GM18526 (cell line): ENCODE results near the gene ALK.

ENCODE experiments used
- POLR2A ChIP-seq: IDR thresholded peaks from 3 replicates; pipeline ENCODE4 v1.6.1; 2011; ENCODE audit not compliant: insufficient read length; ENCODE audit errors: extremely low read depth

Gene ALK

DNA sequence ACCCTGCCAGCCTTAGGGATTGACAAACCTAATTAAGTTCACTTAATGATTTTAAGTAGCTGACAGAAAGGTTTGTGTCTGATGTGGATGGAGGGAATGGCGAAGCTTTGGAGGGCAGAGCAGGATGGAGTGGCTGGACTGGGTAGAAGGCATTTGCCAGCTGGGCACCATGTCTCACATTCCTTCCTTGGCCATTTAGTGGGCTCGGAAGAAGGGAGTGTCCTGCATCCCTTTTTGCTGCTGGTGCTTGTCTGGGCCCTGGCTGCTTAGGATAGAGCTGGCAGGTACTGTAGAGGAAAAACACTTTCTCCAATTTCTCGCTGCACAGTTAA is 639.5 kb downstream of the ALK start:
- TF ChIP-seq POLR2A: no peak

DNA sequence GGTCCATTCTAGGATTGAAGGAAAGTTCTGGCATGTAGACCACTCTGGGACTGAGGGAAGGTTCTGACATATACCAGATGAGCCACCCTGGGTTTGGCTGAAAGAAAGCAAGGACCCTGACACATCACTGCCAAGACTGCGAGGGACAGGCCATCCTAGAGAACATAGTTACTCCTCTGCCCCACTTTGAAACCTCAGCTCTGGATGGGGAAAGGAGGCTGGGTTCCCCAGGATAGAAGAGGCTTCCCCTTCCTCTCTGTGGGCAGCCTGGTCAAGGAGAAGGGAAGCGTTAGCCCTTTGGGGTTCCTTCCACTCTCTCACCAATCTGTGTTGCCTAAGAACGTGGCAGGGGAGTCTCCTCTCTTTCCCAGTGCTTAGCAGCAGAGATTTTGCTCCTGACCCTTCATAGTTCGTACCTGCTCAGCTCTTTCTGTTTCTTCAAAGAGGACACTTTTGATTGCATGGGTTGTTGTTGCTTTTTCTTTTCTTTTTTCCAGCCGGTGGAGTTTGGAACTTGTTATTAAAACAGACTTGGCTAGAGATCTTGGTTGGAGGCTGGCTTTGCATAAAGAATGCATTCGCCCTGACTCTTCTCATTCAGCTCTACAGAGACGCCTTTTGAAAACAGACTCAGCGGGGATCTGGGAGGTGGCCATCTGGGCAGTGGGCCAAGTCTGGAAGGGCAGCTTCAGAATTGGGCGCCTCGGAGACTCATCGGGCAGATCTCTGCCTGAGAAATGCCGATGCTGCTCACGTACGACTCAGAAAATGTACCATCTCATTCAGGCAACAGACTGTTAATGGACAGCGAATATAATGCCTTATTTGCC is 640.1 kb downstream of the ALK start:
- no peak for TF ChIP-seq POLR2A

DNA sequence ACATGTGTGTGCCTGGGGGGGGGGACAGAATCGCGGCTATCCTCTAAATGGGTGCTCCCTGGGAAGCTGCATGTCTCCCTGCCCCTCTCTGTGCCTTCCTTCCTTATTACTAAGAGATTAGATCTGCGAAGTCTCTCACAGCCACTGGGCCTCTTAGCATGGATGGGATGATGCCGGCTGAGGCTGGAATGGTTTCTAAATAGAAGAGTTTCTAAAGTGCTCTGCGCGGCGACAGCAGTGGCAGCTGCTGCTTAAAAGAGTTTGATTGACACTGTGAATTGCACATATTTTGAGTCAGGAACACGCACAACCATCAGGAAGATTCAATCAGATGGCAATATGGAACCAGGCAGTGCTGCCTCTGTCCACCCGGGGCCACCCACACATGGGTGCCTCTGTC is 642.4 kb downstream of the ALK start:
- TF ChIP-seq POLR2A: no peak

DNA sequence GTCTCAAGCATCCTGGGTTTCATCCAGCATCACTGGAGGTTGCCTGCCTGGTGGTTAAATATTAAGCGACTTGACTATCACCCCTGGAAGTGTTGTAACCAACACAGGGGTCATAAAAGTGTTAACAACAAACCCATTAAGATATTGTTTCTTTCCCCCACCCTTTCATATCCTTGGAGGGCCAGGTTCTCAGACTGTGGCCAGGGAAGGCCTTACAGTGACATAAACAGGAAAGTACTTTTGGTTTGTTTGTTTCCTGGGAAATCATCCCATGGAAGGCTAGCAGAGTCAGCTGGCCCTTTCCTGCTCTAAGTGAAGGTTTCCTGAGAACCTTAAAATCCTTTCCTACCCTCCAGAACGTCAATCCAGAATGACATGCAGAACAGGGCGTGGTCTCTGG is 645.2 kb downstream of the ALK start:
- no peak for TF ChIP-seq POLR2A

DNA sequence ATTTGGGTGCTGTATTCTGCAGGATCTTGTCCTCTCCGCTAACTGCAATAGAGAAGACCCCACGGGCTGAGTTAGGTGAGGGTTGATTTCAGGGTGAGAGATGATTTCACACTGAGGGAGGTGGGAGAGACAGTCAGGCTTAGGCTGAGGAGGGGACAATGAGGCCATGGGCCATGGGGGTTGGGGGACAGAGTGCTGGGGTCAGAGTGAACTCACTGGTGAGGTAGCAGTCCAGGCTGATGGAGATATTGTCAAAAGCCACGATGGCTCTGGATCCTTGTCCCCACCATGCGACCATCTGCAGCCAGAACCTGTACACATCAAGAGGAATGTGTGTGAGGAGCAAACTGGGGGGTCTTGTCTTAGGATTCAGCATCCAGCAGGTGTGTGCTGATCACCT is 646.2 kb downstream of the ALK start:
- TF ChIP-seq POLR2A: no peak

DNA sequence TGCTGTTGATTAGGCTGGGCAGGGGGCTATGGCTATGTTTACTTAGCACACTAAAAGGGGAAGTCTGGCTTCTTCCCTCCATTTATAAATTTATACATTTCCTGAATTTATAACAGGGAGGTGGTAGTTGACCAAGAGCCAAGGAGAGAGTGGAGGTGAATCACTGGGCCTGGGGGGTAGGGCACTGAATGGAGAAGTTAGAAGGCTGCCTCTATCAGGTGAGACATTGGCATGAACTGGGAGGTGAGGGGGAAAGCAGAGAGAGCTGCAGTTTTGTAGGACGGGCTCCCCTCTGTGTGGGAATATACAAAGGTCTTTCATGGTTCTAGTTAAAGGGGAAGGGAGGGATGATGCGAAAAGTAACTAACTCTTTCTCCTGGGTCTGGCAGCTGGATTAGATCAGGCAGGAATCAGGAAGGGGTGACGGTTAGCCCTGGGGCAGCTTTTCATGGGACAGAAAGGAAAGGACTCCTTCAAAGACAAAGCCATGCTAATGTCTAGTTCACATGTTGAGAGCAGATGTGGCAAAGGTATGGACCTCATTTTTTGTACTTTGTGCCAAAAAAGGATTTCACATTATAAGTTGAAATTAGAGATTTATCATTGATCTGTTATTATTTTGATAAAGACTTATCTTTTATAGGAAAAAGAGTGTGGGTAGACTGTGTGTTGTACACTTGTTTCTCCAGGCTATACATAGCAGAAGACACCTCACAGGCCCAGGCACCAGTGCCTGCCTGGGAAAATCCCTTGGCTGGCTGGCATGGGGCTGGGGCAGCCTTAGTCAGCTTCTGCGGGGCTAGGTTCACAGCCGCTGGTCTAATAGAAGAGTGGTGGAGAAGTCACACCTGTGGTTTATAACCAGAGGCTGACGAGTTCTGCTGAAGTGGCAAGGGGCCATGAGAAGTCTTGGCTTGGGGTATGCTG is 647.4 kb downstream of the ALK start:
- no peak for TF ChIP-seq POLR2A

DNA sequence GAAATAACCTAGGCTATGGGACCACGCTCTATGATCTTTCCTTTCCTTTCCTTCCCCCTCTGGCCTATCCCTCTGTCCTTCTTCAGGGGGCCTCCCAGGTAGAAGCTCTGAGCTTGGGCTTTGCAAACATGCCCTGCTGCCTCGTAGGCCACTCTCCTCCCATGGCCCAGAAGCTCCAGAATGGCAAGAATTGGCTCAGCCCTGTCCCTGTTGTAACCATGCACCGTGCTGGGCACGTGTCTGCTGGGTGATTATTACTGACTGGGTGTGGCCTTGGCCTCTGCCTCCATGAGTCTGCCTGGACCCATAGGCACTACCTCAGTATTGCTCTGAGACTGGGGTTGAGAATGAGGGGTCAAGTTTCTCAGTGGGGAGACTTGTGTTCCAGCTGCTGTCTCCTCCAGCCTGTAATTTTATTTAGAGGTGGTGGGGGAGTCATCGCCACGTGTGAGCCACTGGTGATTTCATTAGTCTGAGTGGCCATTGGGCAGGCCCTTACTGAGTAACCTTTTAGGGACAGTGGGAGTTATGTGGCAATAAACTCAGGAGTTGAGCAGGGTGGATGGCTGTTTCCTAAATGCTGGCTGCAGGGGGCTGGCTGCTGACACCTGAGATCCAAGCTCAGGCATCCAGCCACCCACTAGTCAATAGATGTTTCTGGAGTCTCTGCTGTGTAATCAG is 648.2 kb downstream of the ALK start:
- TF ChIP-seq POLR2A: no peak

DNA sequence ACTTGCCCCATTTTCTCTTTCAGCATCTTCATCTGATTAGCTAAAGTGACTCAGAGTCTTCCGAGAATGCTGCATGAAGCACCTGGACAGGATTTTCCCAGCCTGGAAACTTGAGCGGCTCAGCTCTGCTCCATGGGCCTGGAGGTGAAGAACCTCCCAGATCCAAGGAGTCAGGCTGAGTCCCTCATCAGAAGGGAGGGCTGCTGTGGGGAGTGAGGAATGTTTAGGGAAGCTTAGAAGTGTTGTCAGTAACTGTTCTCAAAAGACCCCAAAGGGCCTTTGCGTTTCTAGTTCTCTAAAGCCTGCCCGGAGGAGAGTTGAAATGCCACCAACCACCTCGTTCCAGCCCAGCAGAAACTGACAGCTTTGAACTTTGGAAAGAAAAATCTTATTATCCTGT is 649.1 kb downstream of the ALK start:
- no peak for TF ChIP-seq POLR2A

DNA sequence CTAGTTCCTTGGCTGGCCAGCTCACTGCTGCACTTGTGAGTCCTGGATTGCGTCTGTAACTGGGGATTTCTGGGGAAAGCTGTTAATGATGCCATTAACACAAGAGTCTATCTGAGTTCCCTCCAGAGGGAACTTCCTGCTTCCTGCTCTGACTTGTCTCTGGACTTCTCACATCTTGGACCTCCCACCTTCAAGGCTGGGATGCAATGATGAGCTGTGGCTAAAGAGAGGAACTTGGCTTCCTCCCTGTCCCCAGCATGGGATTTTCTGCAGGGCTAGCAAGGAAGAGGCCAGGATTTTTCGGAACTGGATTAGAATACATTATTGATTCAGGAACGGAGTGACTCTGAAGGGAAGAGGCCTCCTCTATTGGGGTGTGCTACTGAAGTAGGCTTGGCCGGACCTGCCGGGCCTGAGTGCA is 650.7 kb downstream of the ALK start:
- no peak for TF ChIP-seq POLR2A

DNA sequence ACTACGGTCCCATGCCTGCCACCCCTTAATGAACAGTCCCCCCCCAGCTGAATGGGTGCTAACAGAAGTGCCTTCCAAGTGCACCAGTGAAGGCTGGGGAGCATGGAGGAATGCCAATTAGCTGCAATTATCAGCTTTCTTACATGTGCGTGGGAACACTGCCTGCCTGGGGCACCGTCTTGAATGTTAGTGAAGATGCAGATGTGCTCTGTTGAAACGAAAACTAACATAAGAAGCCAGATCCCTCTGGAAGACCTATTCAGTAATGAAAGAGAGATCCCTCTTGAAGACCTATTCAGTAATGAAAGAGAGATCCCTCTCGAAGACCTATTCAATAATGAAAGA is 651.6 kb downstream of the ALK start:
- TF ChIP-seq POLR2A: no peak

DNA sequence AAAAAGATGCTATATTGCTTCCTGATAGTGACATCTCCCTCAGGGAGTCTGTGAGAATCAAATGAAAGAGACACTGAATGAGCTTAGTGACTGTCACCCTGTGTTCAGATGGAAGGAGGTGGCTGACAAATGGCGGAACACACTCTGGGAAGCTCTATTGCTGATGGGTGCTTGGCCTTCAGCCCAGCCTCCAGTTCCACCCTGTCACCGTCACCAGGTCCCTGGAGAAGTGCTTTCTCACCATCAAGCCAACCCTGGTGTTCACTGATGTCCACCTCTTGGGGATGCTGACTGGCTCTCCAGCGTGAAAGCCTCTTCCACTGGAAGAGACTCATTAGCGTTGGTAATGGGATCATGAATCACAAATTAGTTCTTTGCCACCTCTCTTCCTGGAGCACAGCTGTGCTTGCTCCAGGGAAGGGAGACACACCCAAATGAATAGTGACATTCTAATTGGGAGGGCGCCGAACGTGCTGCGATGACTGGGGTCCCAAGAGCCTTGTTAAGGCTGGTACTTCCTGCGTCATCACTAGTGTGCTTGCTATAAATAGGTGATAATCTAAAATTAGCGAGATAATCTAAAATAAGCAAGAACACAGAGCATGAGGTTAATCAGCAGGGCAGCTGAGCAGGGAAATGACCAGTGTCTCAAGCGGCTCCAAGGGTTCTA is 652.2 kb downstream of the ALK start:
- TF ChIP-seq POLR2A: no peak

DNA sequence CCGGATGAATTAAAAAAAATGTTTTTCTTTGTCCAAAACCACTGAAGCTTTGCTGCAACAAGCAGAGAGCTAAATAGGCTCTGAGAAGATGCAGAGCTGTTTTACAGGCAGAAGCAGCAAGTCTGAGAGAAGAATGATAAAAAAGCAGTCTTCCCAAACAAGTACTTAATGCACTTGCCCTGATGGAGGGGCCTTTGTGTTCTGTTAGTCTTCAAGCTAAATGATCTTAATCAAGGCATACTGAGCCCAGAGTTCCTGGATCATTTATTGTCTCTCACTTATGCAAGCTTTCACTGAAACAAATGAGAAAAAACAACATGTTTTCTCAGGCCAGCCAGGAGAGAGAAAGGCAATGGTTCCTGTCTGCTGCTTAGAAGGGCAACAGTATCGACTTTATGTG is 653.7 kb downstream of the ALK start:
- TF ChIP-seq POLR2A: no peak

DNA sequence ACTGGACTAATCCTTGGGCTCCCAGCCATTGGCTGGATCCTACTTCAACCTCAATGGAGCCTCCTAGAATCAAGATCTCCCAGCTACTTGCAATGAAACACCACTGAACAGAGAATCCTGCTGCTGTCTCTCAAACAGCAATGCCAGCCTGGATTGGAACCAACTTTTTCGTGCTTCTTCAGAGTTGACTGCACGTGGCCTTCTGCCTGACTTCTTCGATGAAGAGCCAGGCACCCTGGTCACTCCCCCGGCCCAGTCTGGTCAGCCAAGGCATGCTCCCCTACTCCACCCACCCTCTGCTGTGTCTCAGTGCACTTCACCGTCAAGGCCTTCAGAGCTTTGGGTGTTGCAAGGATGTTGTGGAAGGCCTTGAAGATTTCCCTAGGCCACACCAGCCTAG is 657.5 kb downstream of the ALK start:
- TF ChIP-seq POLR2A: no peak

DNA sequence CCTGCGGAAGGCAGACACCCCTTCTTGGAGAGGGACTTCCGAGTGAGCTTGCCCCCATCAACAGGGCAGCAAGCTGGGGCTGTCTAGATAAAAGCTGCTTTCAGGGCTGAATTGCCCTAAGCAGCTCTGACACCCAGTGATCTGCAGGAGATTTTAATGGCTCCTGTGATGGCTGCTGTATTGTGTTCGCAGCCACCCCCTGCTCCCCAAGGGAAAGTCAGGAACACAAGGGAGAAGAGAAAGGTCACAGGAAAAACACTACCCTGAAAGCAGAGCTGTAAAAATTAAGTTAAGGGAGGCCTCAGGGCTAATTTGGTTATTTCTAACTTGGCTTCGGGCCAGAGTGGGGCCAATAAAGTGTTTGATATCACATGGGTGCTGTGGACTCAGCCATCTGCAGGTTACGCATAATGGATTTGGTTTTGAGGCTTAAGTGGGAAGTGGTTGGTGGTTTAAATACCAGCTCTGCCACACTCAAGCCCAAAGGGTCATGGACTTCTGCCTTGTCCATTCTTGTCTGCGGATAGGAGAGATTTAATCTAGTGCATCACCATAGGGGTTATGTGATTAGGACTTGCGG is 658.6 kb downstream of the ALK start:
- no peak for TF ChIP-seq POLR2A

DNA sequence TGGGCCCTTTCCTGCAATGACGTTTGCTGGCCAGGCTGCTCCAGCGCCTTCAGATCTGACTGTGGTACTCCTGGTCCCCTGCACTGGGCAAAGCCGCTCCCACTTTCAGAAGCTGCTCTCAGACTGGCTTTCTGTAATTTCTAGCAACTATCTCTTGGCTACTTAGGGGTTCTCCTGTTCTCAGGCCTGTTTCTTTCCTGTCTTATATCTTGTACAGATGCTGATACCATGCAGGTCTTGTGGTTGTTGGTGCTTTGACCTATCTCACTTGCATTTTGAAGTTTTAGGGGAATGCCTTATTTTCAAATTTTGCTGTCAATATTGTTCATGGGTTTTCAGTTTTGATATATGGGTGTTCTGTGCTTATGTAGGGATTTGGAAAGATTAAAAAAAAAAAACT is 660.4 kb downstream of the ALK start:
- TF ChIP-seq POLR2A: no peak
